Stomach (tissue), 9 donors: ENCODE data around the gene MEGF8. TPM values are rescaled to one million over a fixed set of nuclear protein-coding genes. Genes with fewer than 3 reads are reported as not detected.

Experiments used
- DNase-seq, 2 donors: peaks; one replicate each; pipeline versions ENCODE4 v3.0.0 to v3.0.0-alpha.2; 2013 to 2019
- H3K27ac ChIP-seq, 5 donors: fragments of 200-600 bp in 4 of 5; sonication (generic) in 4 of 5; one replicate each; pipeline ENCODE4 v1.5.1; 2013 to 2019; ENCODE audit warnings: mild to moderate bottlenecking in 1 of 5, moderate library complexity in 1 of 5
- H3K27me3 ChIP-seq, 3 donors: fragments of 200-600 bp; sonication (generic); one replicate each; pipeline ENCODE4 v1.5.1; 2017 to 2019; ENCODE audit warnings: mixed run types in 1 of 3
- H3K36me3 ChIP-seq, 4 donors: fragments of 200-600 bp; sonication (generic); 1 replicate in 3 of 4; 2 replicates in 1 of 4; pipeline ENCODE4 v1.5.1; 2016 to 2019
- H3K4me1 ChIP-seq, 4 donors: fragments of 200-600 bp; sonication (generic); one replicate each; pipeline ENCODE4 v1.5.1; 2016 to 2019
- H3K4me3 ChIP-seq, 4 donors: fragments of 200-600 bp; sonication (generic) in 3 of 4; one replicate each; pipeline ENCODE4 v1.5.1; 2016 to 2019; ENCODE audit warnings: mild to moderate bottlenecking in 1 of 4
- H3K9me3 ChIP-seq, 4 donors: fragments of 200-600 bp; sonication (generic); one replicate each; pipeline ENCODE4 v1.5.1; 2016 to 2019
- CTCF ChIP-seq, 7 experiments: fragments of 450-650 bp in 4 of 7; fragments of 200-600 bp in 3 of 7; sonication (generic) in 3 of 7; IDR thresholded peaks; one replicate each; pipeline ENCODE4 v1.5.1; 2016 to 2019; ENCODE audit warnings: antibody characterized with exemption in 7 of 7, control low read depth in 2 of 7, mild to moderate bottlenecking in 1 of 7
- EP300 ChIP-seq: sonication (generic); formaldehyde crosslinking; IDR thresholded peaks from one replicate; pipeline ENCODE4 v1.6.1; 2017; ENCODE audit warnings: antibody characterized with exemption
- POLR2A ChIP-seq, 4 donors: fragments of 450-650 bp; IDR thresholded peaks; one replicate each; pipeline ENCODE4 v1.6.1; 2016; ENCODE audit warnings: antibody characterized with exemption in 4 of 4, control low read depth in 2 of 4, mild to moderate bottlenecking in 1 of 4, moderate library complexity in 1 of 4
- POLR2AphosphoS5 ChIP-seq, 3 donors: sonication (generic); formaldehyde crosslinking; IDR thresholded peaks; one replicate each; pipeline ENCODE4 v1.6.1; 2016; ENCODE audit warnings: antibody characterized with exemption in 3 of 3
- WGBS, 5 donors: extraction: QIAGEN DNeasy Blood & Tissue Kit in 3 of 5; methylation state at CpG; one replicate each; pipeline versions ENCODE4 v1.1.5 to v1.1.7; 2013 to 2018; 5-methylcytosine and 5-hydroxymethylcytosine counted together
- intact Hi-C: fragments of 100-400 bp; cut with DNase I; formaldehyde crosslinking; loops from one replicate; pipeline ENCODE4 v1.15.1; 2023; ENCODE audit warnings: low total_unique reads
- polyA plus RNA-seq, 3 donors: library from polyadenylated mRNA; stranded (reverse); fragments of 200-250 nt; gene quantifications; one replicate each; pipeline ENCODE4 v1.2.3, GENCODE V29; 2013
- total RNA-seq, 5 donors: library from RNA; depleted of rRNA; stranded (reverse); fragments of >200 nt; gene quantifications; one replicate each; pipeline versions ENCODE4 v1.1.0 to v1.2.3, GENCODE V29; 2014 to 2016
- donor health status: healthy with polysubstance abuse.
- donor health status: Bipolar disorder and iron deficiency.
- donor health status: healthy.

MEGF8 gene
- total and polyA plus RNA-seq, 8 donors = 2.6 to 46.3 (median 12.3) TPM

- 96 to 99% (median 97%) methylated on average over 10 of the region's 10 CpGs for WGBS, 5 donors
- Histone ChIP-seq H3K36me3 (peaks cover 0 to 37% (median 17%) of the 10 kb centered on the region in 4 donors), H3K9me3 (no peaks in the 10 kb centered on the region), H3K27me3 (no peaks in the 10 kb centered on the region), H3K4me1 (peaks cover 0 to 14% (median 7%) of the 10 kb centered on the region in 4 donors), H3K27ac (no peak overlapping the region), H3K4me3 (no peak overlapping the region)
- TF ChIP-seq POLR2AphosphoS5 (IDR thresholded peaks at IDR 0.05) = no peak
- no peak for TF ChIP-seq POLR2A (IDR thresholded peaks at IDR 0.05)
- TF ChIP-seq EP300 = no peak
- no peak for TF ChIP-seq CTCF (IDR thresholded peaks at IDR 0.05)
- DNase-seq = no peak
- intact Hi-C loops = no loop called here
These were observed 82.4 kb downstream of the MEGF8 start for GRCh38 chr19:42407816-42408175.

GRCh38 chr19:42409477-42409876 lies 84.0 kb downstream of the MEGF8 start:
- 51 to 60% (median 54%) methylated on average over 4 to 6 of the region's 6 CpGs for WGBS, 5 donors
- peak in 1 of 2 donors; percentile 36 for DNase-seq
- intact Hi-C loops = no loop called here
- TF ChIP-seq CTCF (IDR thresholded peaks at IDR 0.05) (no peak), POLR2AphosphoS5 (IDR thresholded peaks at IDR 0.05) (no peak), POLR2A (IDR thresholded peaks at IDR 0.05) (no peak), EP300 (no peak)
- Histone ChIP-seq H3K9me3 (no peaks in the 10 kb centered on the region), H3K36me3 (peaks cover 0 to 37% (median 17%) of the 10 kb centered on the region in 4 donors), H3K27me3 (no peaks in the 10 kb centered on the region), H3K27ac (no peak overlapping the region), H3K4me1 (peaks cover 0 to 14% (median 7%) of the 10 kb centered on the region in 4 donors), H3K4me3 (no peak overlapping the region)

- H3K9me3 ChIP-seq = no peaks in the 10 kb centered on the region
- no peak for TF ChIP-seq CTCF (IDR thresholded peaks at IDR 0.05)
- no peak for TF ChIP-seq POLR2A (IDR thresholded peaks at IDR 0.05)
- TF ChIP-seq POLR2AphosphoS5 (IDR thresholded peaks at IDR 0.05) = no peak
- no peak for TF ChIP-seq EP300
- H3K36me3 ChIP-seq = peaks cover 0 to 33% (median 16%) of the 10 kb centered on the region in 4 donors
- DNase-seq = no peak
- intact Hi-C loops = no loop called here
- no peak overlapping the region for H3K4me3 ChIP-seq
- no peaks in the 10 kb centered on the region for H3K27me3 ChIP-seq
- H3K27ac ChIP-seq = no peak overlapping the region
- 92 to 96% (median 94%) methylated on average over 30 of the region's 30 CpGs for WGBS, 5 donors
- H3K4me1 ChIP-seq = peaks cover 0 to 14% (median 7%) of the 10 kb centered on the region in 4 donors
These were observed 84.9 kb downstream of the MEGF8 start for GRCh38 chr19:42410371-42410770.

- intact Hi-C loops = no loop called here
- H3K9me3 ChIP-seq = no peaks in the 10 kb centered on the region
- H3K36me3 ChIP-seq = peaks cover 0 to 27% (median 13%) of the 10 kb centered on the region in 4 donors
- peaks cover 0 to 14% (median 7%) of the 10 kb centered on the region in 4 donors for H3K4me1 ChIP-seq
- WGBS, 5 donors = 91 to 95% (median 93%) methylated on average over 8 of the region's 8 CpGs
- H3K4me3 ChIP-seq = no peak overlapping the region
- H3K27me3 ChIP-seq = no peaks in the 10 kb centered on the region
- TF ChIP-seq EP300 (no peak), CTCF (IDR thresholded peaks at IDR 0.05) (no peak), POLR2A (IDR thresholded peaks at IDR 0.05) (no peak), POLR2AphosphoS5 (IDR thresholded peaks at IDR 0.05) (no peak)
- DNase-seq = no peak
- H3K27ac ChIP-seq = no peak overlapping the region
These were observed 86.2 kb downstream of the MEGF8 start for GRCh38 chr19:42411581-42412178.
